IMR-90 (cell line): ENCODE data around the gene GEMIN2. TPM values are rescaled to one million over a fixed set of nuclear protein-coding genes. Genes with fewer than 3 reads are reported as not detected.

Source experiments
- ATAC-seq: fragments of 200-7000 bp; cut with Tn5 transposase; 2 replicates; pipeline ENCODE4 v1.9.1; 2020; ENCODE audit warnings: low read depth, mild to moderate bottlenecking, moderate library complexity
- BruUV-seq: library from RNA; stranded (reverse); fragments of 400-500 nt; replicated peaks from 2 replicates; lab custom pipeline; 2021; lab: Mats Ljungman, UMichigan
- CTCF ChIA-PET: fragments of 300-600 bp; formaldehyde crosslinking; extraction: SDS; loops from one replicate; lab custom pipeline; 2021; ENCODE audit warnings: antibody characterized with exemption; lab: Yijun Ruan, JAX
- POLR2A ChIA-PET: fragments of 300-600 bp; sonication (Branson Sonifier 250); formaldehyde crosslinking; loops from one replicate; lab custom pipeline; 2022; ENCODE audit warnings: antibody characterized with exemption; ENCODE audit not compliant: unreplicated experiment; lab: Charles Lee
- DNase-seq: peaks from one replicate; pipeline ENCODE4 v3.0.0; 2013
- H2AFZ ChIP-seq: replicated peaks from 2 replicates; pipeline ENCODE3; 2013; ENCODE audit warnings: low read length, mild to moderate bottlenecking; ENCODE audit not compliant: poor library complexity
- H2AK5ac ChIP-seq: 2 replicates; pipeline ENCODE4 v1.6.1; 2013; ENCODE audit warnings: low read depth, low read length, inconsistent platforms
- H2AK9ac ChIP-seq: replicated peaks from 2 replicates; pipeline ENCODE3; 2013; ENCODE audit warnings: mild to moderate bottlenecking, low read depth, low read length, moderate library complexity; ENCODE audit not compliant: poor library complexity
- H2BK120ac ChIP-seq: 2 replicates; pipeline ENCODE4 v1.6.1; 2013; ENCODE audit warnings: low read depth, low read length, inconsistent platforms
- H2BK15ac ChIP-seq: 3 replicates; pipeline ENCODE4 v1.6.1; 2013; ENCODE audit warnings: low read depth, low read length, inconsistent platforms
- H2BK20ac ChIP-seq: 2 replicates; pipeline ENCODE4 v1.6.1; 2013; ENCODE audit warnings: low read depth, mild to moderate bottlenecking, inconsistent platforms, low read length, moderate library complexity
- H2BK5ac ChIP-seq: 2 replicates; pipeline ENCODE4 v1.6.1; 2013; ENCODE audit warnings: mild to moderate bottlenecking, low read depth, low read length, inconsistent platforms; ENCODE audit not compliant: poor library complexity, severe bottlenecking
- H3K14ac ChIP-seq: replicated peaks from 2 replicates; pipeline ENCODE4 v1.6.1; 2013; ENCODE audit warnings: low read depth, low read length, inconsistent platforms
- H3K18ac ChIP-seq: 2 replicates; pipeline ENCODE4 v1.6.1; 2013; ENCODE audit warnings: low read depth, low read length, control low read depth
- H3K23ac ChIP-seq: 2 replicates; pipeline ENCODE4 v1.6.1; 2013; ENCODE audit warnings: low read depth, low read length, inconsistent platforms
- H3K27ac ChIP-seq: 2 replicates; pipeline ENCODE4 v1.5.1; 2013; ENCODE audit warnings: mild to moderate bottlenecking, control low read depth, low read length; ENCODE audit not compliant: insufficient read depth
- H3K27me3 ChIP-seq: 2 replicates; pipeline ENCODE4 v1.6.1; 2013; ENCODE audit warnings: low read length; ENCODE audit not compliant: control insufficient read depth, insufficient read depth
- H3K36me3 ChIP-seq: 2 replicates; pipeline ENCODE4 v1.6.1; 2013; ENCODE audit warnings: low read length, mixed read lengths; ENCODE audit not compliant: control insufficient read depth, insufficient read depth
- H3K4ac ChIP-seq: 2 replicates; pipeline ENCODE4 v1.6.1; 2013; ENCODE audit warnings: low read depth, low read length, inconsistent platforms
- H3K4me1 ChIP-seq: 2 replicates; pipeline ENCODE4 v1.6.1; 2013; ENCODE audit warnings: low read length, mixed read lengths; ENCODE audit not compliant: control insufficient read depth, insufficient read depth
- H3K4me2 ChIP-seq: 2 replicates; pipeline ENCODE4 v1.6.1; 2013; ENCODE audit warnings: low read depth, mild to moderate bottlenecking, control low read depth, low read length, moderate library complexity
- H3K4me3 ChIP-seq: 2 replicates; pipeline ENCODE4 v1.5.1; 2013; ENCODE audit warnings: low read depth, mild to moderate bottlenecking, control low read depth, low read length, moderate library complexity; ENCODE audit not compliant: insufficient read depth
- H3K56ac ChIP-seq: 2 replicates; pipeline ENCODE4 v1.6.1; 2013; ENCODE audit warnings: low read length, inconsistent platforms; ENCODE audit not compliant: insufficient read depth; ENCODE audit errors: extremely low read depth
- H3K79me1 ChIP-seq, 2 experiments: 2 replicates each; pipeline ENCODE4 v1.6.1; 2013; ENCODE audit warnings: low read length in 2 of 2, inconsistent platforms in 1 of 2, low read depth in 1 of 2
- H3K9ac ChIP-seq: 2 replicates; pipeline ENCODE4 v1.6.1; 2013; ENCODE audit warnings: low read depth, low read length, control low read depth
- H3K9me1 ChIP-seq: 2 replicates; pipeline ENCODE4 v1.6.1; 2013; ENCODE audit warnings: low read length, inconsistent platforms; ENCODE audit not compliant: insufficient read depth
- H3K9me3 ChIP-seq: 2 replicates; pipeline ENCODE4 v1.6.1; 2013; ENCODE audit warnings: low read length; ENCODE audit not compliant: control insufficient read depth, insufficient read depth
- H4K20me1 ChIP-seq: 2 replicates; pipeline ENCODE4 v1.6.1; 2013; ENCODE audit warnings: low read length, inconsistent platforms; ENCODE audit not compliant: insufficient read depth
- H4K5ac ChIP-seq: 2 replicates; pipeline ENCODE4 v1.6.1; 2013; ENCODE audit warnings: mild to moderate bottlenecking, low read depth, low read length, control low read depth
- H4K8ac ChIP-seq, 2 experiments: 2 replicates each; pipeline ENCODE4 v1.6.1; 2013; ENCODE audit warnings: low read depth in 2 of 2, low read length in 2 of 2, control low read depth in 1 of 2, inconsistent platforms in 1 of 2
- H4K91ac ChIP-seq: 2 replicates; pipeline ENCODE4 v1.6.1; 2013; ENCODE audit warnings: low read depth, low read length, inconsistent platforms; ENCODE audit not compliant: insufficient read depth
- BHLHE40 ChIP-seq: fragments of 150-350 bp; IDR thresholded peaks from 2 replicates; pipeline ENCODE4 v1.6.1; 2016; ENCODE audit warnings: mild to moderate bottlenecking, low read depth, low read length
- CEBPB ChIP-seq: IDR thresholded peaks from 2 replicates; pipeline ENCODE4 v1.6.1; 2012; ENCODE audit warnings: low read depth, low read length, improper control_type of control experiment
- CTCF ChIP-seq: conservative IDR thresholded peaks from 2 replicates; pipeline ENCODE4 v1.5.1; 2012; ENCODE audit warnings: mild to moderate bottlenecking, low read depth, low read length, improper control_type of control experiment
- ELK1 ChIP-seq: fragments of 150-350 bp; IDR thresholded peaks from 2 replicates; pipeline ENCODE4 v1.6.1; 2016; ENCODE audit warnings: low read depth, mild to moderate bottlenecking, low read length, moderate library complexity, borderline replicate concordance
- FOS ChIP-seq: fragments of 150-350 bp; IDR thresholded peaks from 2 replicates; pipeline ENCODE4 v1.6.1; 2016; ENCODE audit warnings: low read depth, low read length
- MAFK ChIP-seq: IDR thresholded peaks from 2 replicates; pipeline ENCODE4 v1.6.1; 2012; ENCODE audit warnings: low read depth, low read length, improper control_type of control experiment
- MAZ ChIP-seq: IDR thresholded peaks from 2 replicates; pipeline ENCODE4 v1.6.1; 2012; ENCODE audit warnings: low read depth, mild to moderate bottlenecking, low read length, improper control_type of control experiment, moderate library complexity, borderline replicate concordance
- MXI1 ChIP-seq: IDR thresholded peaks from 2 replicates; pipeline ENCODE4 v1.6.1; 2012; ENCODE audit warnings: low read depth, mild to moderate bottlenecking, low read length, moderate library complexity, borderline replicate concordance
- NFE2L2 ChIP-seq: fragments of 150-350 bp; IDR thresholded peaks from 2 replicates; pipeline ENCODE4 v1.6.1; 2016; ENCODE audit warnings: low read depth, mild to moderate bottlenecking, low read length
- POLR2A ChIP-seq: IDR thresholded peaks from 2 replicates; pipeline ENCODE4 v1.6.1; 2012; ENCODE audit warnings: mild to moderate bottlenecking, low read depth, low read length
- RCOR1 ChIP-seq: IDR thresholded peaks from 2 replicates; pipeline ENCODE4 v1.6.1; 2012; ENCODE audit warnings: mild to moderate bottlenecking, low read length, improper control_type of control experiment; ENCODE audit not compliant: insufficient replicate concordance
- RFX5 ChIP-seq: IDR thresholded peaks from 2 replicates; pipeline ENCODE4 v1.8.0; 2012; ENCODE audit warnings: low read depth, mild to moderate bottlenecking, low read length, moderate library complexity
- SMC3 ChIP-seq: fragments of 150-350 bp; IDR thresholded peaks from 2 replicates; pipeline ENCODE4 v1.6.1; 2016; ENCODE audit warnings: low read depth, mild to moderate bottlenecking, antibody characterized with exemption, low read length, moderate library complexity
- USF2 ChIP-seq: fragments of 150-350 bp; IDR thresholded peaks from 2 replicates; pipeline ENCODE4 v1.6.1; 2017; ENCODE audit warnings: mild to moderate bottlenecking, antibody characterized with exemption, low read length, low read depth
- dilution Hi-C: fragments of 300-500 bp; cut with HindIII; formaldehyde crosslinking; loops from one replicate; pipeline ENCODE4 v1.14.3; 2018; ENCODE audit warnings: low sequenced_read_pairs; ENCODE audit not compliant: unreplicated experiment
- in situ Hi-C: fragments of 300-500 bp; cut with MboI; formaldehyde crosslinking; loops from 3 replicates; pipeline ENCODE4 v1.14.3; 2019; ENCODE audit warnings: low sequenced_read_pairs, inconsistent platforms, mixed read lengths
- intact Hi-C: fragments of 100-400 bp; cut with micrococcal nuclease; formaldehyde crosslinking; loops from 2 replicates; pipeline ENCODE4 v1.10.0; 2022
- polyA plus RNA-seq, 3 experiments: library from polyadenylated mRNA; depleted of rRNA; stranded (reverse); fragments of >200 nt; gene quantifications; 2 replicates each; pipeline ENCODE4 v1.2.3, GENCODE V29; 2012; ENCODE audit warnings: low replicate concordance in 1 of 3
- total RNA-seq: library from RNA; depleted of rRNA; stranded (reverse); fragments of >200 nt; gene quantifications from 2 replicates; pipeline ENCODE4 v1.2.3, GENCODE V29; 2012

The GEMIN2 gene
- total and polyA plus RNA-seq, 2 of the 4 experiments (the other 2 are of a cell fraction): 10.6 to 11.2 TPM

- peak overlapping the region; percentile 78; the same call in 1 of the 2 replicates for H3K4me2 ChIP-seq
- no peak overlapping the region for H2BK5ac ChIP-seq
- no peak overlapping the region for H3K18ac ChIP-seq
- H3K27me3 ChIP-seq: no peaks in the 10 kb centered on the region
- no peak overlapping the region for H4K5ac ChIP-seq
- BruUV-seq: TSS peak; percentile 4
- DNase-seq (no peak), ATAC-seq (no peak)
- H3K9ac ChIP-seq: no peak overlapping the region
- no peak overlapping the region for H2AK5ac ChIP-seq
- H3K9me1 ChIP-seq: peaks cover 3% of the 10 kb centered on the region; the same call in 1 of the 2 replicates
- no peak overlapping the region for H3K23ac ChIP-seq
- TF ChIP-seq SMC3: no peak
- no peak for TF ChIP-seq MAFK
- no peak for TF ChIP-seq FOS
- TF ChIP-seq RFX5: no peak
- TF ChIP-seq MXI1: no peak
- TF ChIP-seq USF2: no peak
- no peak for TF ChIP-seq RCOR1
- no peak for TF ChIP-seq CTCF
- no peak for TF ChIP-seq NFE2L2
- no peak for TF ChIP-seq MAZ
- no peak for TF ChIP-seq BHLHE40
- no peak for TF ChIP-seq CEBPB
- no peak for TF ChIP-seq ELK1
- no peak for TF ChIP-seq POLR2A
- no peaks in the 10 kb centered on the region for H3K9me3 ChIP-seq
- H3K36me3 ChIP-seq: peaks cover 7% of the 10 kb centered on the region
- H4K8ac ChIP-seq: no peak overlapping the region
- dilution Hi-C loops: no loop called here
- no peak overlapping the region for H3K4ac ChIP-seq
- no peak overlapping the region for H3K27ac ChIP-seq
- H3K4me1 ChIP-seq: no peaks in the 10 kb centered on the region
- H2BK15ac ChIP-seq: no peak overlapping the region
- H2AK9ac ChIP-seq: no peak overlapping the region
- H4K20me1 ChIP-seq: peaks cover 47% of the 10 kb centered on the region
- in situ Hi-C loops: no loop called here
- H4K91ac ChIP-seq: no peak overlapping the region
- intact Hi-C loops: loop anchor here (10.0 kb wide), 1 partner anchor 165 kb away; no protein-coding TSS in a partner anchor
- no peak overlapping the region for H2BK120ac ChIP-seq
- no peak overlapping the region for H3K56ac ChIP-seq
- CTCF ChIA-PET: no interaction called here
- H2BK20ac ChIP-seq: no peak overlapping the region
- H2AFZ ChIP-seq: no peak overlapping the region
- peaks cover 12 to 41% of the 10 kb centered on the region in 2 experiments for H3K79me1 ChIP-seq
- H3K14ac ChIP-seq: no peak overlapping the region
- POLR2A ChIA-PET: no interaction called here
- H3K4me3 ChIP-seq: no peak overlapping the region
These were observed 14.4 kb upstream of the GEMIN2 start for GRCh38 chr14:39099748-39100147.
